Neutrophil (primary cell): ENCODE data around the gene TRMT6.

Experiments used
- H3K27ac ChIP-seq: fragments of 200-600 bp; sonication (generic); 2 replicates; pipeline ENCODE4 v1.5.1; 2016; ENCODE audit warnings: mild to moderate bottlenecking, moderate library complexity
- H3K27me3 ChIP-seq: fragments of 200-600 bp; sonication (generic); 2 replicates; pipeline ENCODE4 v1.6.0; 2016; ENCODE audit warnings: mild to moderate bottlenecking
- H3K36me3 ChIP-seq: fragments of 200-600 bp; sonication (generic); 2 replicates; pipeline ENCODE4 v1.5.1; 2017
- H3K4me1 ChIP-seq, 2 experiments: fragments of 200-600 bp in 1 of 2; sonication (generic) in 1 of 2; 1 replicate in 1 of 2; 2 replicates in 1 of 2; pipeline versions ENCODE4 v1.5.1 to v1.6.1; 2013 to 2016; ENCODE audit warnings: low read depth in 1 of 2, low read length in 1 of 2, mild to moderate bottlenecking in 1 of 2, moderate library complexity in 1 of 2; ENCODE audit not compliant: control insufficient read depth in 1 of 2, insufficient read depth in 1 of 2
- H3K4me3 ChIP-seq, 2 experiments: fragments of 200-600 bp in 1 of 2; sonication (generic) in 1 of 2; 1 replicate in 1 of 2; 2 replicates in 1 of 2; pipeline ENCODE4 v1.5.1; 2013 to 2016; ENCODE audit warnings: low read depth in 1 of 2, low read length in 1 of 2, mild to moderate bottlenecking in 1 of 2, moderate library complexity in 1 of 2
- H3K9me3 ChIP-seq: fragments of 200-600 bp; sonication (generic); 2 replicates; pipeline ENCODE4 v1.5.1; 2016
- CTCF ChIP-seq: fragments of 200-600 bp; sonication (generic); IDR thresholded peaks from 2 replicates; pipeline ENCODE4 v1.5.1; 2016; ENCODE audit warnings: antibody characterized with exemption

Gene TRMT6

GRCh38 chr20:5977223-5977622, 26.9 kb upstream of the TRMT6 start:
- H3K27ac ChIP-seq = no peak overlapping the region
- H3K9me3 ChIP-seq = no peaks in the 10 kb centered on the region
- H3K4me1 ChIP-seq = peaks cover 28 to 30% of the 10 kb centered on the region in 2 experiments
- TF ChIP-seq CTCF = no peak
- no peaks in the 10 kb centered on the region for H3K36me3 ChIP-seq
- no peak overlapping the region for H3K4me3 ChIP-seq
- no peaks in the 10 kb centered on the region for H3K27me3 ChIP-seq

- H3K36me3 ChIP-seq = no peaks in the 10 kb centered on the region
- peaks cover 29 to 31% of the 10 kb centered on the region in 2 experiments for H3K4me1 ChIP-seq
- H3K27me3 ChIP-seq = no peaks in the 10 kb centered on the region
- no peak for TF ChIP-seq CTCF
- H3K27ac ChIP-seq = no peak overlapping the region
- H3K9me3 ChIP-seq = no peaks in the 10 kb centered on the region
- H3K4me3 ChIP-seq = no peak overlapping the region
These were observed 25.4 kb upstream of the TRMT6 start for GRCh38 chr20:5975778-5976177.

GRCh38 chr20:5974531-5974930, 24.2 kb upstream of the TRMT6 start:
- Histone ChIP-seq H3K9me3 (no peaks in the 10 kb centered on the region), H3K27ac (peak overlapping the region; percentile 87), H3K4me1 (peaks cover 29 to 31% of the 10 kb centered on the region in 2 experiments), H3K27me3 (no peaks in the 10 kb centered on the region), H3K4me3 (no peak overlapping the region), H3K36me3 (no peaks in the 10 kb centered on the region)
- TF ChIP-seq CTCF = no peak

- peaks cover 29 to 31% of the 10 kb centered on the region in 2 experiments for H3K4me1 ChIP-seq
- peak overlapping the region; percentile 11 to 21 for H3K4me3 ChIP-seq
- TF ChIP-seq CTCF = no peak
- H3K27me3 ChIP-seq = no peaks in the 10 kb centered on the region
- no peaks in the 10 kb centered on the region for H3K36me3 ChIP-seq
- H3K27ac ChIP-seq = peak overlapping the region; percentile 87
- no peaks in the 10 kb centered on the region for H3K9me3 ChIP-seq
These were observed 23.6 kb upstream of the TRMT6 start for GRCh38 chr20:5973971-5974370.

DNA sequence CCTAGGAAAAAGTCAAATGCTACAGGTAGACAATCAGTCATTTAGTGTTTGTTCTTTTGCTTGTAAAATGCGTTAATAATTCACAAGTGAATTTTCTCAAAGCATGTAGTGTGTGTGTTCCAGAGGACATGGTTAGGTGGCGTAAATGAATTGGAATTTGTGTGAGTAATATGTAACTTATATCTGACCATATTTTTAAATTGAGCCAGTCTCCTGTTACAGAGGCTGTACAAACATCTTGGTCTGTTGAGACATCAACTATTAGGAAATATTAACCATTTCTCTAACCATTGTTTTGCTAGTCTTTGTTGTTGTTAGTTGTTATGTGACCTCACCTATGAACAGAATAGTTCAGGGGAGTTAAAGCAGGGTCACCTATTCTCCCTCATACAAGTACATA, 22.8 kb upstream of the TRMT6 start:
- peak overlapping the region; percentile 87 for H3K27ac ChIP-seq
- peaks cover 7% of the 10 kb centered on the region for H3K36me3 ChIP-seq
- TF ChIP-seq CTCF = no peak
- H3K27me3 ChIP-seq = no peaks in the 10 kb centered on the region
- peaks cover 29 to 31% of the 10 kb centered on the region in 2 experiments for H3K4me1 ChIP-seq
- no peaks in the 10 kb centered on the region for H3K9me3 ChIP-seq
- peak overlapping the region in 1 of 2 experiments; percentile 11 for H3K4me3 ChIP-seq

DNA sequence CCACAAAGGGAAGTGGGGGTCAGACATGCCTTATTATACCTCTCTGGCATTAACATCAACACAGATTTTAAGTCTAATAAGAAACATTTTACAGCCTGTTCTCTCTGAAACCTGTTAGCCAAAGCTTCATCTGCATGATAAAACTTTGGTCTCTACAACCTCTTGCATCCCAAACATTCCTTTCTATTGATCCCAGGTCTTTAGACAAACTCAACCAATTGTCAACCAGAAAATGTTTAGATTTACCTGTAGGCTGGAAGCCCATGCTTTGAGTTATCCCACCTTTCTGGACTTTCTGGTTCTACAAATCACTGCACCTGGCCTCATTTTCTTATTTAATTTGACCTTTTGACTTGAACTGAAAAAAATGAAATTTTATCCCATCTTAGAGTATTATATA, 20.9 kb upstream of the TRMT6 start:
- Histone ChIP-seq H3K27me3 (no peaks in the 10 kb centered on the region), H3K27ac (no peak overlapping the region), H3K4me1 (peaks cover 29 to 31% of the 10 kb centered on the region in 2 experiments), H3K9me3 (no peaks in the 10 kb centered on the region), H3K4me3 (no peak overlapping the region), H3K36me3 (peaks cover 16% of the 10 kb centered on the region)
- no peak for TF ChIP-seq CTCF
